ENCODE results near the gene PFKFB3. TPM values are rescaled to one million over a fixed set of nuclear protein-coding genes. Genes with fewer than 3 reads are reported as not detected.

The PFKFB3 gene
- total and polyA plus RNA-seq, 2 of the 13 experiments (the other 11 are each of a cell fraction or from before 2014, with no cell fraction given): 1.2 to 13.3 TPM

- TF ChIP-seq ATF3 (CRISPR knock-in tag; IDR thresholded peaks at IDR 0.05): 0 out of 2 replicates have a peak, but pooled peaks have one; percentile 44
- TF ChIP-seq TIGD3 (CRISPR knock-in tag; IDR thresholded peaks at IDR 0.05; ENCODE audit: borderline replicate concordance): no peak
- no peak for TF ChIP-seq ZNF616 (CRISPR knock-in tag; IDR thresholded peaks at IDR 0.05; ENCODE audit: low read depth)
- TF ChIP-seq SATB2 (CRISPR knock-in tag; IDR thresholded peaks at IDR 0.05): no peak
- TF ChIP-seq ZNF530 (CRISPR knock-in tag; IDR thresholded peaks at IDR 0.05; ENCODE audit: low read depth): no peak
- no peak for TF ChIP-seq ARHGAP35 (CRISPR knock-in tag; IDR thresholded peaks at IDR 0.05; ENCODE audit: borderline replicate concordance)
- peak; percentile 41; the same call in 1 of the 2 replicates for TF ChIP-seq MNT (IDR thresholded peaks at IDR 0.05)
- TF ChIP-seq ZNF567 (CRISPR knock-in tag; IDR thresholded peaks at IDR 0.05; ENCODE audit: borderline replicate concordance): no peak
- TF ChIP-seq ARID4A (CRISPR knock-in tag; IDR thresholded peaks at IDR 0.05; ENCODE audit: borderline replicate concordance): no peak
- peak; percentile 35; the same call in 1 of the 2 replicates for TF ChIP-seq GATAD2A (CRISPR knock-in tag; IDR thresholded peaks at IDR 0.05)
- no peak for TF ChIP-seq ZBTB7A (CRISPR knock-in tag; IDR thresholded peaks at IDR 0.05)
- TF ChIP-seq SALL2 (CRISPR knock-in tag; IDR thresholded peaks at IDR 0.05): no peak
- TF ChIP-seq ZNF431 (CRISPR knock-in tag; IDR thresholded peaks at IDR 0.05; ENCODE audit: borderline replicate concordance, low read depth): peak; percentile 60; the same call in 1 of the 2 replicates
- no peak for TF ChIP-seq ZNF766 (CRISPR knock-in tag; IDR thresholded peaks at IDR 0.05; ENCODE audit: borderline replicate concordance)
- TF ChIP-seq ZNF781 (CRISPR knock-in tag; IDR thresholded peaks at IDR 0.05; ENCODE audit: borderline replicate concordance, not compliant biosample characterization): no peak
- TF ChIP-seq KLF12 (CRISPR knock-in tag; IDR thresholded peaks at IDR 0.05; ENCODE audit: borderline replicate concordance): no peak
- 0 out of 2 replicates have a peak, but pooled peaks have one; percentile 49 for TF ChIP-seq MIXL1 (CRISPR knock-in tag; IDR thresholded peaks at IDR 0.05)
- TF ChIP-seq PHF20 (CRISPR knock-in tag; IDR thresholded peaks at IDR 0.05): no peak
- no peak for TF ChIP-seq LRRFIP1 (CRISPR knock-in tag; conservative IDR thresholded peaks at IDR 0.05)
- no peak for TF ChIP-seq ZNF496 (CRISPR knock-in tag; IDR thresholded peaks at IDR 0.05; ENCODE audit: insufficient replicate concordance)
- TF ChIP-seq ZNF549 (CRISPR knock-in tag; IDR thresholded peaks at IDR 0.05): no peak
These were observed 96.5 kb downstream of the PFKFB3 start (continued) for GRCh38 chr10:6299234-6299633.
